A549 (cell line): Measurements from ENCODE around the gene HSPB9. TPM values are rescaled to one million over a fixed set of nuclear protein-coding genes. Genes with fewer than 3 reads are reported as not detected.

Experiments
- ATAC-seq, 2 experiments: fragments of 200-7000 bp in 1 of 2; fragments of >200 bp in 1 of 2; cut with Nextera tagmentation in 1 of 2; cut with Tn5 transposase in 1 of 2; 3 replicates each; pipeline versions ENCODE4 v1.8.0 to v1.9.1; 2018 to 2020; ENCODE audit warnings: mild to moderate bottlenecking in 1 of 2, moderate library complexity in 1 of 2
- CTCF ChIA-PET: fragments of 300-600 bp; sonication (Branson Sonifier 250); formaldehyde crosslinking; extraction: SDS; loops from one replicate; lab custom pipeline; 2021; ENCODE audit warnings: antibody characterized with exemption, inconsistent platforms; lab: Yijun Ruan, JAX
- POLR2A ChIA-PET: fragments of 350-600 bp; formaldehyde crosslinking; extraction: SDS; loops from one replicate; lab custom pipeline; 2021; ENCODE audit warnings: antibody characterized with exemption, inconsistent platforms; lab: Yijun Ruan, JAX
- DNase-seq, 2 experiments: peaks; one replicate each; pipeline versions ENCODE4 v3.0.0 to v3.0.0-alpha.2; 2011 to 2016; ENCODE audit warnings: low read depth in 1 of 2, low spot score in 1 of 2
- FAIRE-seq: peaks from 2 replicates; lab custom pipeline; 2011; peaks lifted over from hg19 to GRCh38; lab: Jason Lieb, UNC
- H3K27ac ChIP-seq, 2 experiments: fragments of >200 bp; sonication (Bioruptor Twin); formaldehyde crosslinking; 3 replicates each; pipeline ENCODE4 v1.5.1; 2016 to 2017
- H3K4me1 ChIP-seq: fragments of >200 bp; sonication (Bioruptor Twin); formaldehyde crosslinking; 3 replicates; pipeline ENCODE4 v1.6.1; 2016
- H3K4me2 ChIP-seq: fragments of >200 bp; sonication (Bioruptor Twin); formaldehyde crosslinking; 3 replicates; pipeline ENCODE4 v1.6.1; 2016
- H3K4me3 ChIP-seq: fragments of >200 bp; sonication (Bioruptor Twin); formaldehyde crosslinking; 3 replicates; pipeline ENCODE4 v1.5.1; 2016
- H3K9me3 ChIP-seq: fragments of >200 bp; sonication (Bioruptor Twin); formaldehyde crosslinking; 3 replicates; pipeline ENCODE4 v1.6.1; 2016
- CHD2 ChIP-seq: fragments of 150-350 bp; IDR thresholded peaks from 2 replicates; pipeline ENCODE4 v1.6.1; 2014; ENCODE audit warnings: low read length; ENCODE audit not compliant: partially characterized antibody
- CHD4 ChIP-seq: fragments of 200-600 bp; sonication (generic); IDR thresholded peaks from 2 replicates; pipeline ENCODE4 v1.6.1; 2016; ENCODE audit warnings: antibody characterized with exemption, mild to moderate bottlenecking, borderline replicate concordance
- EHMT2 ChIP-seq: fragments of 200-600 bp; sonication (generic); IDR thresholded peaks from 2 replicates; pipeline ENCODE4 v1.6.1; 2016; ENCODE audit warnings: antibody characterized with exemption, low read depth, mild to moderate bottlenecking, moderate library complexity
- EP300 ChIP-seq, 2 experiments: fragments of >200 bp; sonication (Bioruptor Twin); formaldehyde crosslinking; IDR thresholded peaks; 2 replicates in 1 of 2; 3 replicates in 1 of 2; pipeline ENCODE4 v1.6.1; 2016 to 2017
- ESRRA ChIP-seq: fragments of 150-350 bp; IDR thresholded peaks from 2 replicates; pipeline ENCODE4 v1.6.1; 2014; ENCODE audit warnings: mild to moderate bottlenecking, low read length, borderline replicate concordance
- FOSB ChIP-seq: fragments of 250-450 bp; sonication (Bioruptor Pico); IDR thresholded peaks from 2 replicates; pipeline ENCODE4 v1.5.0; 2020; ENCODE audit warnings: mild to moderate bottlenecking, moderate library complexity
- JUN ChIP-seq, 2 experiments: fragments of >200 bp; sonication (Bioruptor Twin); formaldehyde crosslinking; IDR thresholded peaks; 2 replicates in 1 of 2; 3 replicates in 1 of 2; pipeline ENCODE4 v1.6.1; 2016 to 2017
- KDM1A ChIP-seq: fragments of 200-600 bp; sonication (generic); IDR thresholded peaks from 2 replicates; pipeline ENCODE4 v1.6.1; 2016; ENCODE audit warnings: low read depth, mild to moderate bottlenecking
- MAZ ChIP-seq: fragments of 150-350 bp; IDR thresholded peaks from 2 replicates; pipeline ENCODE4 v1.6.1; 2014; ENCODE audit warnings: antibody characterized with exemption, low read depth, low read length, borderline replicate concordance
- NPAS2 ChIP-seq: fragments of 250-450 bp; sonication (Bioruptor Pico); IDR thresholded peaks from 2 replicates; pipeline ENCODE4 v1.8.0; 2022; ENCODE audit warnings: mild to moderate bottlenecking, moderate library complexity, borderline replicate concordance
- PHF8 ChIP-seq: fragments of 200-600 bp; sonication (generic); IDR thresholded peaks from 2 replicates; pipeline ENCODE4 v1.6.1; 2016; ENCODE audit warnings: low read depth, mild to moderate bottlenecking, antibody characterized with exemption, moderate library complexity, borderline replicate concordance
- SREBF2 ChIP-seq: fragments of 450-650 bp; IDR thresholded peaks from 2 replicates; pipeline ENCODE4 v1.6.1; 2014; ENCODE audit warnings: mild to moderate bottlenecking, moderate library complexity
- TFCP2L1 ChIP-seq: fragments of 250-450 bp; sonication (Bioruptor Pico); IDR thresholded peaks from 2 replicates; pipeline ENCODE4 v1.5.0; 2021; ENCODE audit warnings: mild to moderate bottlenecking
- TP53 ChIP-seq: fragments of 250-450 bp; sonication (Bioruptor Pico); IDR thresholded peaks from 2 replicates; pipeline ENCODE4 v1.5.0; 2021; ENCODE audit warnings: mild to moderate bottlenecking, moderate library complexity
- ZC3H11A ChIP-seq: fragments of 450-650 bp; IDR thresholded peaks from 2 replicates; pipeline ENCODE4 v1.6.1; 2014; ENCODE audit warnings: antibody characterized with exemption, mild to moderate bottlenecking
- ZNF302 ChIP-seq: fragments of 250-450 bp; sonication (Bioruptor Pico); IDR thresholded peaks from 2 replicates; pipeline ENCODE4 v1.9.0; 2021; ENCODE audit warnings: inconsistent platforms, mild to moderate bottlenecking, moderate library complexity
- ZSCAN20 ChIP-seq: fragments of 250-450 bp; sonication (Bioruptor Pico); IDR thresholded peaks from 2 replicates; pipeline ENCODE4 v1.8.0; 2022; ENCODE audit warnings: mild to moderate bottlenecking, moderate library complexity
- WGBS: methylation state at CpG from one replicate; pipeline ENCODE4 v1.1.6; 2017; ENCODE audit errors: missing lambda C conversion rate; 5-methylcytosine and 5-hydroxymethylcytosine counted together
- polyA plus RNA-seq, 4 experiments: library from polyadenylated mRNA; depleted of rRNA in 3 of 4; stranded (reverse); fragments of >200 nt; fragmentation: RNase III in 1 of 4; extraction: RNeasy Plus Mini Kit Qiagen cat#74134 plus additional on column Dnase treatment in 1 of 4; gene quantifications; 2 replicates in 3 of 4; 3 replicates in 1 of 4; pipeline ENCODE4 v1.2.3, GENCODE V29; 2011 to 2017
- TF ChIP-seq, protein P1 (sequence below): fragments of 150-350 bp; IDR thresholded peaks from 2 replicates; pipeline ENCODE4 v1.6.1; 2014; ENCODE audit warnings: low read depth, mild to moderate bottlenecking, low read length
- TF ChIP-seq, protein P2 (sequence below): fragments of >200 bp; sonication (Bioruptor Twin); formaldehyde crosslinking; IDR thresholded peaks from 3 replicates; pipeline ENCODE4 v1.6.1; 2016
- TF ChIP-seq, protein P3 (sequence below): IDR thresholded peaks from 2 replicates; pipeline ENCODE4 v1.6.1; 2012; ENCODE audit warnings: low read depth, borderline replicate concordance
- TF ChIP-seq, protein P4 (sequence below): fragments of 250-450 bp; sonication (Bioruptor Pico); IDR thresholded peaks from 2 replicates; pipeline ENCODE4 v1.5.0; 2020; ENCODE audit warnings: low read depth, mild to moderate bottlenecking, moderate library complexity

HSPB9 gene
- polyA plus RNA-seq, 2 of the 4 experiments (the other 2 are of a cell fraction), result 0.04 TPM; not detected in 1

DNA sequence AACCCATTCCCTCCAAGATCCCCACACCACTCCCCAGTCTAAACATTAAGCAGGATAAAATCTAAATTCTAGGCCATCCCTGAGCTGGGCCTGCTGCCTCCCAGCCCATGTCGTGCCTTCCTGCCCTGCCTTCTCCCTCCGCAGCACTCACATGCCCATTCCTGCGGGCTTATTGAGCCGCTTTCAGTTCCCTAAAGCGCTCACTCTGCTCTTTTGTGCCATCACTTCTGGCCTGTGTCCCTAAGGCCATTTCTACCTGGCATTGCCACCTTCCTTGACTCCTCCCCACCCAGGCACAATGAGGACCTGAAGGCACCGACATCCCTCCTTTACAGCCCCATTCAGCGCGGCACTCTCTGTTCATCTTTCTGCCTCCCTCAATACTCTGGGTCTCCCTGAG is 45.2 kb downstream of the HSPB9 start:
- FAIRE-seq, result no peak

DNA sequence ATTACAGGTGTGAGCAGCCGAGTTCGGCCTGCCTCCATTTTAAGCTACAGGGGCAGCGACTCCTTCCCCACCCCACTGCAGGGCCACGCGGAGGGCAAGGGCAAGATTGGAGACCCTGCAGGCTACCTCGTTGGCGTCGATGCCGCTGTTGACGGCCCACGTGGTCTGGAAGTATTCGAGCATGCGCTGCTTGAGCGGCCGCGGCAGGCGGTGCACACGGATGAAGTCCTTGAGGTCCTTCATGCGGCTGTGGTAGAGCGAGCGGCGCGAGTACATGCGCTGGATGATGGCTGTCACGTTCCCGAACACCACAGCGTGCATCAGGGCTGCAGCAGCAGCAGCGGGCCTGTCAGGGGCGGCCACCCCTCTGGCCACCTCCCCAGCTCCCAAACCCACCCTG is 46.7 kb downstream of the HSPB9 start:
- FAIRE-seq (no peak), ATAC-seq (no peak), DNase-seq (no peak)
- ChIA-PET POLR2A (no interaction called here), CTCF (interaction anchor here (1.7 to 4.1 kb wide), 4 partner anchors 10 to 15 kb away, joined by 5 to 17 read pairs (median 10); partner anchors contain the start of gene KCNH4)
- TF ChIP-seq ZC3H11A, result no peak
- TF ChIP-seq, protein P1, sequence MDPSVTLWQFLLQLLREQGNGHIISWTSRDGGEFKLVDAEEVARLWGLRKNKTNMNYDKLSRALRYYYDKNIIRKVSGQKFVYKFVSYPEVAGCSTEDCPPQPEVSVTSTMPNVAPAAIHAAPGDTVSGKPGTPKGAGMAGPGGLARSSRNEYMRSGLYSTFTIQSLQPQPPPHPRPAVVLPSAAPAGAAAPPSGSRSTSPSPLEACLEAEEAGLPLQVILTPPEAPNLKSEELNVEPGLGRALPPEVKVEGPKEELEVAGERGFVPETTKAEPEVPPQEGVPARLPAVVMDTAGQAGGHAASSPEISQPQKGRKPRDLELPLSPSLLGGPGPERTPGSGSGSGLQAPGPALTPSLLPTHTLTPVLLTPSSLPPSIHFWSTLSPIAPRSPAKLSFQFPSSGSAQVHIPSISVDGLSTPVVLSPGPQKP, result no peak
- TF ChIP-seq SREBF2, result no peak
- TF ChIP-seq CHD4, result no peak
- no peak for TF ChIP-seq KDM1A
- TF ChIP-seq EP300 (IDR thresholded peaks at IDR 0.05), result no peak
- TF ChIP-seq, protein P2, sequence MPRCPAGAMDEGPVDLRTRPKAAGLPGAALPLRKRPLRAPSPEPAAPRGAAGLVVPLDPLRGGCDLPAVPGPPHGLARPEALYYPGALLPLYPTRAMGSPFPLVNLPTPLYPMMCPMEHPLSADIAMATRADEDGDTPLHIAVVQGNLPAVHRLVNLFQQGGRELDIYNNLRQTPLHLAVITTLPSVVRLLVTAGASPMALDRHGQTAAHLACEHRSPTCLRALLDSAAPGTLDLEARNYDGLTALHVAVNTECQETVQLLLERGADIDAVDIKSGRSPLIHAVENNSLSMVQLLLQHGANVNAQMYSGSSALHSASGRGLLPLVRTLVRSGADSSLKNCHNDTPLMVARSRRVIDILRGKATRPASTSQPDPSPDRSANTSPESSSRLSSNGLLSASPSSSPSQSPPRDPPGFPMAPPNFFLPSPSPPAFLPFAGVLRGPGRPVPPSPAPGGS, result no peak
- no peak for TF ChIP-seq ESRRA
- no peak for TF ChIP-seq MAZ
- TF ChIP-seq, protein P3, sequence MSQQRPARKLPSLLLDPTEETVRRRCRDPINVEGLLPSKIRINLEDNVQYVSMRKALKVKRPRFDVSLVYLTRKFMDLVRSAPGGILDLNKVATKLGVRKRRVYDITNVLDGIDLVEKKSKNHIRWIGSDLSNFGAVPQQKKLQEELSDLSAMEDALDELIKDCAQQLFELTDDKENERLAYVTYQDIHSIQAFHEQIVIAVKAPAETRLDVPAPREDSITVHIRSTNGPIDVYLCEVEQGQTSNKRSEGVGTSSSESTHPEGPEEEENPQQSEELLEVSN, result no peak
- no peak for TF ChIP-seq NPAS2
- TF ChIP-seq PHF8, result no peak
- no peak for TF ChIP-seq CHD2
- TF ChIP-seq FOSB (CRISPR knock-in tag), result no peak
- Histone ChIP-seq H3K4me3 (no peak overlapping the region), H3K9me3 (no peaks in the 10 kb centered on the region), H3K4me1 (no peaks in the 10 kb centered on the region), H3K27ac (no peak overlapping the region), H3K4me2 (no peak overlapping the region)
- WGBS, result 89% methylated on average over 29 of the region's 29 CpGs

More for the DNA sequence above, 45.2 kb downstream of the HSPB9 start:
- ChIA-PET POLR2A (no interaction called here), CTCF (interaction anchor here (1.2 to 4.1 kb wide), 8 partner anchors 10 to 50 kb away, joined by 3 to 17 read pairs (median 4); partner anchors contain the start of gene KCNH4)
- Histone ChIP-seq H3K4me3 (no peak overlapping the region), H3K4me1 (no peaks in the 10 kb centered on the region), H3K9me3 (no peaks in the 10 kb centered on the region), H3K4me2 (no peak overlapping the region), H3K27ac (no peak overlapping the region)
- ATAC-seq (no peak), DNase-seq (no peak)
- 92% methylated on average over 8 of the region's 8 CpGs for WGBS
- TF ChIP-seq ZSCAN20 (no peak), TFCP2L1 (CRISPR knock-in tag) (no peak), TP53 (CRISPR knock-in tag) (no peak), JUN (IDR thresholded peaks at IDR 0.05) (no peak), EP300 (IDR thresholded peaks at IDR 0.05) (no peak), ZNF302 (CRISPR knock-in tag) (no peak), EHMT2 (no peak)
- TF ChIP-seq, protein P4, sequence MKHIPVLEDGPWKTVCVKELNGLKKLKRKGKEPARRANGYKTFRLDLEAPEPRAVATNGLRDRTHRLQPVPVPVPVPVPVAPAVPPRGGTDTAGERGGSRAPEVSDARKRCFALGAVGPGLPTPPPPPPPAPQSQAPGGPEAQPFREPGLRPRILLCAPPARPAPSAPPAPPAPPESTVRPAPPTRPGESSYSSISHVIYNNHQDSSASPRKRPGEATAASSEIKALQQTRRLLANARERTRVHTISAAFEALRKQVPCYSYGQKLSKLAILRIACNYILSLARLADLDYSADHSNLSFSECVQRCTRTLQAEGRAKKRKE (CRISPR knock-in tag), result no peak
